ENCODE results near the gene CRYAB. TPM values are rescaled to one million over a fixed set of nuclear protein-coding genes. Genes with fewer than 3 reads are reported as not detected.

The CRYAB gene
- total and polyA plus RNA-seq, 2 donors (not counting 1 experiment from before 2014, with no cell fraction given) = not detected

DNA sequence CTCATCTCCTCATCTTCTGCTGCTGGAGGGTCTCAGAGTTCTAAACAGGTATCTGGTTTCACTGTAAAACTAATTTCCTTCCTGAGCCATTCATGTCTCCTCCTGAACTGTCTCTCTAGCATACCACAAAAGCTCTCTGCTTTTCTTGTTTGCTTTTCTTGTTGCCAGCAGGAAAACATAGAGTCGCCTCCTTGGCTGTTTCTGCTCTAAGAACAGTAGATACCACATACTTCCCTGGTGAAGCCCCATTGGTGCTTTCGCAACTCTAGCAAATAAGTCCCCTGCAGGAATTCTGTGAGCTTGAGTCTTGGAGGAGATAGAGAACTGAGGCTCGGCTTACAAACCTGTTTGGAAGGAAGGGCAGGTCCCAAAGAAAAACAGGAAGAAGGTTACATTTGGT, 32.6 kb upstream of the CRYAB start:
- H3K4me3 ChIP-seq (ENCODE audit: control extremely low read depth in 1 of 5, extremely low read depth in 1 of 5, insufficient read depth in 1 of 5, low read depth in 2 of 5, low read length in 4 of 5) = no peak overlapping the region
- no peaks in the 10 kb centered on the region for H3K27me3 ChIP-seq (replicated peaks in 1 of 4; ENCODE audit: control extremely low read depth in 1 of 4, control insufficient read depth in 3 of 4, insufficient read depth in 4 of 4, low read length in 3 of 4)
- intact Hi-C loops (cut with micrococcal nuclease) = no loop called here
- Mint-ChIP-seq H3K9me3 (ENCODE audit: insufficient read depth) (no peaks in the 10 kb centered on the region), H3K4me3 (no peak overlapping the region), H3K27me3 (no peaks in the 10 kb centered on the region), H3K27ac (no peak overlapping the region), H3K4me1 (peaks cover 13% of the 10 kb centered on the region)
- ATAC-seq (ENCODE audit: low read depth) = no peak
- H3K9me3 ChIP-seq (ENCODE audit: control extremely low read depth in 1 of 3, control insufficient read depth in 2 of 3, insufficient read depth in 1 of 3, low read length in 2 of 3) = no peaks in the 10 kb centered on the region
- H3K4me2 ChIP-seq (replicated peaks; ENCODE audit: low read depth, low read length, poor library complexity, severe bottlenecking) = no peak overlapping the region
- WGBS (ENCODE audit: insufficient coverage) = 70% methylated on average over 1 of the region's 3 CpGs
- H3K27ac ChIP-seq (ENCODE audit: low read length in 2 of 2) = no peak overlapping the region
- no peaks in the 10 kb centered on the region for H4K20me1 ChIP-seq (ENCODE audit: control insufficient read depth, insufficient read depth, low read length, poor library complexity, severe bottlenecking)
- H3K4me1 ChIP-seq (ENCODE audit: control insufficient read depth in 2 of 2, insufficient read depth in 2 of 2, low read length in 2 of 2) = peaks cover 10 to 12% of the 10 kb centered on the region in 2 donors
- H3K9ac ChIP-seq (ENCODE audit: low read length) = no peak overlapping the region
- no peak for TF ChIP-seq EZH2 (IDR thresholded peaks at IDR 0.05; ENCODE audit: borderline replicate concordance, insufficient read depth, low read depth, low read length, poor library complexity, severe bottlenecking)
- TF ChIP-seq, protein P1, sequence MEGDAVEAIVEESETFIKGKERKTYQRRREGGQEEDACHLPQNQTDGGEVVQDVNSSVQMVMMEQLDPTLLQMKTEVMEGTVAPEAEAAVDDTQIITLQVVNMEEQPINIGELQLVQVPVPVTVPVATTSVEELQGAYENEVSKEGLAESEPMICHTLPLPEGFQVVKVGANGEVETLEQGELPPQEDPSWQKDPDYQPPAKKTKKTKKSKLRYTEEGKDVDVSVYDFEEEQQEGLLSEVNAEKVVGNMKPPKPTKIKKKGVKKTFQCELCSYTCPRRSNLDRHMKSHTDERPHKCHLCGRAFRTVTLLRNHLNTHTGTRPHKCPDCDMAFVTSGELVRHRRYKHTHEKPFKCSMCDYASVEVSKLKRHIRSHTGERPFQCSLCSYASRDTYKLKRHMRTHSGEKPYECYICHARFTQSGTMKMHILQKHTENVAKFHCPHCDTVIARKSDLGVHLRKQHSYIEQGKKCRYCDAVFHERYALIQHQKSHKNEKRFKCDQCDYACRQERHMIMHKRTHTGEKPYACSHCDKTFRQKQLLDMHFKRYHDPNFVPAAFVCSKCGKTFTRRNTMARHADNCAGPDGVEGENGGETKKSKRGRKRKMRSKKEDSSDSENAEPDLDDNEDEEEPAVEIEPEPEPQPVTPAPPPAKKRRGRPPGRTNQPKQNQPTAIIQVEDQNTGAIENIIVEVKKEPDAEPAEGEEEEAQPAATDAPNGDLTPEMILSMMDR (IDR thresholded peaks at IDR 0.05) = no peak
- CTCF ChIA-PET = interaction anchor here (0.9 to 2.6 kb wide), 2 partner anchors 8 to 13 kb away, joined by 3 to 7 read pairs; no protein-coding TSS in a partner anchor
- no peak overlapping the region for H2AFZ ChIP-seq (ENCODE audit: insufficient read depth, low read depth, low read length, poor library complexity, severe bottlenecking)
- POLR2A ChIA-PET = interaction anchor here (0.5 kb wide), 1 partner anchor 112 kb away, joined by 3 read pairs; no protein-coding TSS in a partner anchor
- no peak for DNase-seq
- no peaks in the 10 kb centered on the region for H3K36me3 ChIP-seq (replicated peaks in 1 of 2; ENCODE audit: control extremely low read depth in 1 of 2, control insufficient read depth in 1 of 2, extremely low read depth in 1 of 2, insufficient read depth in 2 of 2, low read length in 1 of 2)
- H3K79me2 ChIP-seq (ENCODE audit: control insufficient read depth, insufficient read depth, low read length) = no peaks in the 10 kb centered on the region

DNA sequence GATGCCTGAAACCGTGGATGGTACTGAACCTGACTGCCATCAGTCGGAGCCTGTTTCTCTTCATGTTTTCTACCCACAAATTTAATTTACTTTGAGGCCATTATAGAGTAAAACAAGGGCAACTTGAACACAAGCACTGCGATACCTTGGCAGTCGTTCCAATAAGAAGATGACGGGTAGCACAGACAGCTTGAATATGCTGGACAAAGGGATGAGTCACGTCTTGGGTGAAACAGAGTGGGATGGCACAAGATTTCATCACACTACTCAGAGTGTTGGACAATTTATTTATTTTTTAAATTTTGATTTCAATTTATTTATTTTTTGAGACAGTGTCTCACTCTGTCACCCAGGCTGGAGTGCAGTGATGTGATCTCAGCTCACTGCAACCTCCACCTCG, 31.3 kb upstream of the CRYAB start:
- Histone ChIP-seq H3K9me3 (ENCODE audit: control extremely low read depth in 1 of 3, control insufficient read depth in 2 of 3, insufficient read depth in 1 of 3, low read length in 2 of 3) (no peaks in the 10 kb centered on the region), H3K79me2 (ENCODE audit: control insufficient read depth, insufficient read depth, low read length) (no peaks in the 10 kb centered on the region), H3K4me2 (replicated peaks; ENCODE audit: low read depth, low read length, poor library complexity, severe bottlenecking) (no peak overlapping the region), H4K20me1 (ENCODE audit: control insufficient read depth, insufficient read depth, low read length, poor library complexity, severe bottlenecking) (no peaks in the 10 kb centered on the region), H2AFZ (ENCODE audit: insufficient read depth, low read depth, low read length, poor library complexity, severe bottlenecking) (no peak overlapping the region), H3K27ac (ENCODE audit: low read length in 2 of 2) (no peak overlapping the region), H3K36me3 (replicated peaks in 1 of 2; ENCODE audit: control extremely low read depth in 1 of 2, control insufficient read depth in 1 of 2, extremely low read depth in 1 of 2, insufficient read depth in 2 of 2, low read length in 1 of 2) (no peaks in the 10 kb centered on the region), H3K27me3 (replicated peaks in 1 of 4; ENCODE audit: control extremely low read depth in 1 of 4, control insufficient read depth in 3 of 4, insufficient read depth in 4 of 4, low read length in 3 of 4) (no peaks in the 10 kb centered on the region), H3K9ac (ENCODE audit: low read length) (no peak overlapping the region), H3K4me1 (ENCODE audit: control insufficient read depth in 2 of 2, insufficient read depth in 2 of 2, low read length in 2 of 2) (peaks cover 14 to 22% of the 10 kb centered on the region in 2 donors), H3K4me3 (ENCODE audit: control extremely low read depth in 1 of 5, extremely low read depth in 1 of 5, insufficient read depth in 1 of 5, low read depth in 2 of 5, low read length in 4 of 5) (no peak overlapping the region)
- Mint-ChIP-seq H3K9me3 (ENCODE audit: insufficient read depth) (no peaks in the 10 kb centered on the region), H3K27ac (no peak overlapping the region), H3K4me3 (no peak overlapping the region), H3K27me3 (no peaks in the 10 kb centered on the region), H3K4me1 (peaks cover 26% of the 10 kb centered on the region)
- 96% methylated on average over 4 of the region's 7 CpGs for WGBS (ENCODE audit: insufficient coverage)
- ATAC-seq (ENCODE audit: low read depth) (no peak), DNase-seq (no peak)
- ChIA-PET CTCF (interaction anchor here (0.7 kb wide), 1 partner anchor 135 kb away, joined by 5 read pairs; no protein-coding TSS in a partner anchor), POLR2A (no interaction called here)
- intact Hi-C loops (cut with micrococcal nuclease) = no loop called here
- TF ChIP-seq, protein P1 (IDR thresholded peaks at IDR 0.05) = no peak
- TF ChIP-seq EZH2 (IDR thresholded peaks at IDR 0.05; ENCODE audit: borderline replicate concordance, insufficient read depth, low read depth, low read length, poor library complexity, severe bottlenecking) = no peak
